GM12878 (cell line): ENCODE results near the gene SCNN1B. TPM values are rescaled to one million over a fixed set of nuclear protein-coding genes. Genes with fewer than 3 reads are reported as not detected.

ENCODE experiments used
- ATAC-seq: fragments of 200-7000 bp; cut with Tn5 transposase; 3 replicates; pipeline ENCODE4 v1.9.1; 2020; ENCODE audit warnings: mild to moderate bottlenecking, moderate library complexity
- BruUV-seq: library from RNA; stranded (reverse); fragments of 400-500 nt; replicated peaks from 2 replicates; lab custom pipeline; 2021; lab: Mats Ljungman, UMichigan
- CTCF ChIA-PET: fragments of 300-600 bp; sonication (Branson Sonifier 250); formaldehyde crosslinking; extraction: SDS; loops from one replicate; lab custom pipeline; 2021; ENCODE audit warnings: inconsistent platforms; lab: Yijun Ruan, JAX
- POLR2A ChIA-PET: fragments of 350-600 bp; formaldehyde crosslinking; extraction: SDS; loops from one replicate; lab custom pipeline; 2021; ENCODE audit warnings: inconsistent platforms; lab: Charles Lee
- RAD21 ChIA-PET: fragments of 300-600 bp; sonication (Branson Sonifier 250); formaldehyde crosslinking; loops from one replicate; lab custom pipeline; 2023; ENCODE audit warnings: antibody characterized with exemption; ENCODE audit not compliant: unreplicated experiment; lab: Charles Lee
- SMC1A ChIA-PET: fragments of 300-600 bp; sonication (Branson Sonifier 250); formaldehyde crosslinking; loops from one replicate; lab custom pipeline; 2023; ENCODE audit not compliant: unreplicated experiment, uncharacterized antibody; lab: Charles Lee
- DNase-seq: peaks from one replicate; pipeline ENCODE4 v3.0.0-alpha.2; 2011; ENCODE audit warnings: low read depth, low spot score
- FAIRE-seq: peaks from 3 replicates; lab custom pipeline; 2011; peaks lifted over from hg19 to GRCh38; lab: Jason Lieb, UNC
- H2AFZ ChIP-seq: 2 replicates; pipeline ENCODE4 v1.6.0; 2011; ENCODE audit warnings: low read depth, low read length, control low read depth; ENCODE audit not compliant: control insufficient read depth
- H3K27ac ChIP-seq: 2 replicates; pipeline ENCODE4 v1.5.1; 2011; ENCODE audit warnings: control low read depth; ENCODE audit not compliant: control insufficient read depth, insufficient read depth
- H3K27me3 ChIP-seq, 2 experiments: replicated peaks in 1 of 2; 2 replicates each; pipeline versions ENCODE4 v1.6.0 to v1.6.1; 2011; ENCODE audit warnings: low read length in 1 of 2; ENCODE audit not compliant: control insufficient read depth in 2 of 2, insufficient read depth in 2 of 2
- H3K36me3 ChIP-seq, 2 experiments: 2 replicates each; pipeline ENCODE4 v1.5.1; 2011; ENCODE audit warnings: low read length in 1 of 2; ENCODE audit not compliant: control insufficient read depth in 2 of 2, insufficient read depth in 2 of 2
- H3K4me1 ChIP-seq: 2 replicates; pipeline ENCODE4 v1.6.1; 2011; ENCODE audit warnings: mild to moderate bottlenecking, low read length, moderate library complexity, mixed read lengths; ENCODE audit not compliant: control insufficient read depth, insufficient read depth
- H3K4me2 ChIP-seq: 2 replicates; pipeline ENCODE4 v1.6.0; 2011; ENCODE audit warnings: control low read depth; ENCODE audit not compliant: control insufficient read depth, insufficient read depth
- H3K4me3 ChIP-seq: fragments of 200-600 bp; sonication (generic); 2 replicates; pipeline ENCODE4 v1.5.1; 2016
- H3K79me2 ChIP-seq: 2 replicates; pipeline ENCODE4 v1.6.0; 2011; ENCODE audit warnings: low read length; ENCODE audit not compliant: control insufficient read depth, insufficient read depth
- H3K9ac ChIP-seq: 2 replicates; pipeline ENCODE4 v1.8.0; 2011; ENCODE audit warnings: low read length, control low read depth, mixed read lengths; ENCODE audit not compliant: control insufficient read depth, insufficient read depth
- H3K9me3 ChIP-seq: replicated peaks from 3 replicates; pipeline ENCODE4 v1.5.1; 2011; ENCODE audit warnings: mild to moderate bottlenecking, low read length; ENCODE audit not compliant: control insufficient read depth, insufficient read depth
- H4K20me1 ChIP-seq: 2 replicates; pipeline ENCODE4 v1.6.0; 2011; ENCODE audit not compliant: control insufficient read depth, insufficient read depth
- BCL11A ChIP-seq: IDR thresholded peaks from 2 replicates; pipeline ENCODE4 v1.6.1; 2011; ENCODE audit warnings: low read depth, low read length
- NR2C2 ChIP-seq: IDR thresholded peaks from 2 replicates; pipeline ENCODE4 v1.6.1; 2011; ENCODE audit warnings: borderline replicate concordance, low read depth; ENCODE audit not compliant: control insufficient read depth, insufficient read length
- RAD51 ChIP-seq: fragments of 450-650 bp; IDR thresholded peaks from 2 replicates; pipeline ENCODE4 v1.6.1; 2016; ENCODE audit warnings: moderate library complexity, mild to moderate bottlenecking, inconsistent platforms
- RBBP5 ChIP-seq: fragments of 200-600 bp; sonication (generic); conservative IDR thresholded peaks from 2 replicates; pipeline ENCODE4 v1.6.1; 2016
- SREBF1 ChIP-seq: IDR thresholded peaks from 2 replicates; pipeline ENCODE4 v1.6.1; 2012; ENCODE audit warnings: mild to moderate bottlenecking, low read length
- WGBS: methylation state at CpG from one replicate; pipeline ENCODE4 v1.1.6; 2016; ENCODE audit warnings: low lambda C conversion rate; ENCODE audit not compliant: insufficient replicate concordance, insufficient coverage; ENCODE audit errors: missing lambda C conversion rate; 5-methylcytosine and 5-hydroxymethylcytosine counted together
- in situ Hi-C: fragments of 300-500 bp; cut with MboI; formaldehyde crosslinking; loops from 9 replicates; pipeline ENCODE4 v1.14.3; 2018; ENCODE audit warnings: mixed read lengths
- intact Hi-C: fragments of 100-400 bp; cut with micrococcal nuclease; formaldehyde crosslinking; loops from one replicate; pipeline ENCODE4 v1.14.2; 2022; ENCODE audit not compliant: unreplicated experiment
- polyA plus RNA-seq, 11 experiments: library from polyadenylated mRNA; depleted of rRNA in 4 of 11; unstranded in 6 of 11; stranded (reverse) in 5 of 11; fragments of >200 nt; fragmentation: Nextera tagmentation in 4 of 11; fragmentation: Illumina TruSeq in 1 of 11; extraction: Ambion mirVana in 4 of 11; extraction: Trizol in 1 of 11; gene quantifications; 1 replicate in 1 of 11; 2 replicates in 10 of 11; pipeline versions ENCODE4 v1.2.1 to v1.2.3, GENCODE V29; 2011 to 2016; ENCODE audit warnings: inconsistent platforms in 2 of 11, missing spikeins in 2 of 11, low read depth in 1 of 11
- total RNA-seq, 4 experiments: library from RNA; depleted of rRNA in 3 of 4; stranded (reverse); fragments of >200 nt in 3 of 4; fragmentation: Illumina TruSeq in 1 of 4; extraction: Trizol in 1 of 4; gene quantifications; 2 replicates each; pipeline versions ENCODE4 v1.2.1 to v1.2.3, GENCODE V29; 2013 to 2021
- TF ChIP-seq, protein P1 (sequence below): fragments of 450-650 bp; IDR thresholded peaks from 2 replicates; pipeline ENCODE4 v1.6.1; 2017; ENCODE audit warnings: mild to moderate bottlenecking, low read depth, inconsistent platforms; ENCODE audit not compliant: poor library complexity, severe bottlenecking
- TF ChIP-seq, protein P2 (sequence below): fragments of 450-650 bp; IDR thresholded peaks from 2 replicates; pipeline ENCODE4 v1.6.1; 2017; ENCODE audit warnings: mild to moderate bottlenecking, moderate library complexity
- TF ChIP-seq, protein P3 (sequence below): fragments of 450-650 bp; IDR thresholded peaks from 2 replicates; pipeline ENCODE4 v1.6.1; 2016; ENCODE audit warnings: mild to moderate bottlenecking, moderate library complexity, borderline replicate concordance
- TF ChIP-seq, protein P4 (sequence below): IDR thresholded peaks from 2 replicates; pipeline ENCODE4 v1.6.1; 2012; ENCODE audit warnings: mild to moderate bottlenecking, low read depth, low read length

Gene SCNN1B
- total and polyA plus RNA-seq, 10 of the 15 experiments (the other 5 are each of a cell fraction or from before 2014, with no cell fraction given), result 0.28 to 1.5 (median 0.64) TPM

DNA sequence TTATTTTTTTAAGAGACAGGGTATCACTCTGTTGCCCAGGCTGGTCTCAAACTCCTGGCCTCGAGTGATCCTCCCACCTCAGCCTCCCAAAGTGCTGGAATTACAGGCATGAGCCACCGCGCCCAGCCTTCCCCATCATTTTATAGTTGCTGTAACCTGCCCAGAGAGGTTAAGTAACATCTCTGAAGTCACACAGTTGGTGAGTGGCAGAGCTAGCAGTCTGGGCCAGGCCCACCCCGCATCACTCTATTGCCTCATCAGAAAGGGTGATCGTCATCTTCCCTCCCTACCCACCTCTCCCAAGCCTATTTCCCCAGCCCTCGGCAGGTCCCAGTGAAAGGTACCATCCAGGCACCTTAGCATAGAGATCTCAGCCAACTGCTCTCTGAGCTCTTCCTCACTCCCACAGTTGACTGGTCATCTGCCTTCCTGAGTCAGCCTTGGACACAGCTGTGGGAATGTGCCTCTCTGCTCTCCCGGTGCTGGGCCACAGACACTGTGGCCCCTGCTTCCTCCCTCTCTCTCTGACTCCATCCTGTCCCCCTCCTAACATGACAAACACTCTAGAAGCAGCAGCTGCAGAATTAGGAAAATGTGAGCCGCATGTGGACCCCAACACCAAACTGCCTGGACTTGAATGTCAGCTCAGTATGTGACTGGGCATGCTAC is 57.1 kb downstream of the SCNN1B start:
- WGBS, result 68% methylated on average over 8 of the region's 8 CpGs
- H4K20me1 ChIP-seq, result no peaks in the 10 kb centered on the region
- RAD21 ChIA-PET, result no interaction called here
- TF ChIP-seq BCL11A, result no peak
- TF ChIP-seq RBBP5, result no peak
- TF ChIP-seq, protein P1, sequence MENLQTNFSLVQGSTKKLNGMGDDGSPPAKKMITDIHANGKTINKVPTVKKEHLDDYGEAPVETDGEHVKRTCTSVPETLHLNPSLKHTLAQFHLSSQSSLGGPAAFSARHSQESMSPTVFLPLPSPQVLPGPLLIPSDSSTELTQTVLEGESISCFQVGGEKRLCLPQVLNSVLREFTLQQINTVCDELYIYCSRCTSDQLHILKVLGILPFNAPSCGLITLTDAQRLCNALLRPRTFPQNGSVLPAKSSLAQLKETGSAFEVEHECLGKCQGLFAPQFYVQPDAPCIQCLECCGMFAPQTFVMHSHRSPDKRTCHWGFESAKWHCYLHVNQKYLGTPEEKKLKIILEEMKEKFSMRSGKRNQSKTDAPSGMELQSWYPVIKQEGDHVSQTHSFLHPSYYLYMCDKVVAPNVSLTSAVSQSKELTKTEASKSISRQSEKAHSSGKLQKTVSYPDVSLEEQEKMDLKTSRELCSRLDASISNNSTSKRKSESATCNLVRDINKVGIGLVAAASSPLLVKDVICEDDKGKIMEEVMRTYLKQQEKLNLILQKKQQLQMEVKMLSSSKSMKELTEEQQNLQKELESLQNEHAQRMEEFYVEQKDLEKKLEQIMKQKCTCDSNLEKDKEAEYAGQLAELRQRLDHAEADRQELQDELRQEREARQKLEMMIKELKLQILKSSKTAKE, result no peak
- TF ChIP-seq, protein P2, sequence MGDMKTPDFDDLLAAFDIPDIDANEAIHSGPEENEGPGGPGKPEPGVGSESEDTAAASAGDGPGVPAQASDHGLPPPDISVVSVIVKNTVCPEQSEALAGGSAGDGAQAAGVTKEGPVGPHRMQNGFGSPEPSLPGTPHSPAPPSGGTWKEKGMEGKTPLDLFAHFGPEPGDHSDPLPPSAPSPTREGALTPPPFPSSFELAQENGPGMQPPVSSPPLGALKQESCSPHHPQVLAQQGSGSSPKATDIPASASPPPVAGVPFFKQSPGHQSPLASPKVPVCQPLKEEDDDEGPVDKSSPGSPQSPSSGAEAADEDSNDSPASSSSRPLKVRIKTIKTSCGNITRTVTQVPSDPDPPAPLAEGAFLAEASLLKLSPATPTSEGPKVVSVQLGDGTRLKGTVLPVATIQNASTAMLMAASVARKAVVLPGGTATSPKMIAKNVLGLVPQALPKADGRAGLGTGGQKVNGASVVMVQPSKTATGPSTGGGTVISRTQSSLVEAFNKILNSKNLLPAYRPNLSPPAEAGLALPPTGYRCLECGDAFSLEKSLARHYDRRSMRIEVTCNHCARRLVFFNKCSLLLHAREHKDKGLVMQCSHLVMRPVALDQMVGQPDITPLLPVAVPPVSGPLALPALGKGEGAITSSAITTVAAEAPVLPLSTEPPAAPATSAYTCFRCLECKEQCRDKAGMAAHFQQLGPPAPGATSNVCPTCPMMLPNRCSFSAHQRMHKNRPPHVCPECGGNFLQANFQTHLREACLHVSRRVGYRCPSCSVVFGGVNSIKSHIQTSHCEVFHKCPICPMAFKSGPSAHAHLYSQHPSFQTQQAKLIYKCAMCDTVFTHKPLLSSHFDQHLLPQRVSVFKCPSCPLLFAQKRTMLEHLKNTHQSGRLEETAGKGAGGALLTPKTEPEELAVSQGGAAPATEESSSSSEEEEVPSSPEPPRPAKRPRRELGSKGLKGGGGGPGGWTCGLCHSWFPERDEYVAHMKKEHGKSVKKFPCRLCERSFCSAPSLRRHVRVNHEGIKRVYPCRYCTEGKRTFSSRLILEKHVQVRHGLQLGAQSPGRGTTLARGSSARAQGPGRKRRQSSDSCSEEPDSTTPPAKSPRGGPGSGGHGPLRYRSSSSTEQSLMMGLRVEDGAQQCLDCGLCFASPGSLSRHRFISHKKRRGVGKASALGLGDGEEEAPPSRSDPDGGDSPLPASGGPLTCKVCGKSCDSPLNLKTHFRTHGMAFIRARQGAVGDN, result no peak
- TF ChIP-seq NR2C2, result no peak
- no peak for TF ChIP-seq SREBF1
- no peak for TF ChIP-seq RAD51
- TF ChIP-seq, protein P3, sequence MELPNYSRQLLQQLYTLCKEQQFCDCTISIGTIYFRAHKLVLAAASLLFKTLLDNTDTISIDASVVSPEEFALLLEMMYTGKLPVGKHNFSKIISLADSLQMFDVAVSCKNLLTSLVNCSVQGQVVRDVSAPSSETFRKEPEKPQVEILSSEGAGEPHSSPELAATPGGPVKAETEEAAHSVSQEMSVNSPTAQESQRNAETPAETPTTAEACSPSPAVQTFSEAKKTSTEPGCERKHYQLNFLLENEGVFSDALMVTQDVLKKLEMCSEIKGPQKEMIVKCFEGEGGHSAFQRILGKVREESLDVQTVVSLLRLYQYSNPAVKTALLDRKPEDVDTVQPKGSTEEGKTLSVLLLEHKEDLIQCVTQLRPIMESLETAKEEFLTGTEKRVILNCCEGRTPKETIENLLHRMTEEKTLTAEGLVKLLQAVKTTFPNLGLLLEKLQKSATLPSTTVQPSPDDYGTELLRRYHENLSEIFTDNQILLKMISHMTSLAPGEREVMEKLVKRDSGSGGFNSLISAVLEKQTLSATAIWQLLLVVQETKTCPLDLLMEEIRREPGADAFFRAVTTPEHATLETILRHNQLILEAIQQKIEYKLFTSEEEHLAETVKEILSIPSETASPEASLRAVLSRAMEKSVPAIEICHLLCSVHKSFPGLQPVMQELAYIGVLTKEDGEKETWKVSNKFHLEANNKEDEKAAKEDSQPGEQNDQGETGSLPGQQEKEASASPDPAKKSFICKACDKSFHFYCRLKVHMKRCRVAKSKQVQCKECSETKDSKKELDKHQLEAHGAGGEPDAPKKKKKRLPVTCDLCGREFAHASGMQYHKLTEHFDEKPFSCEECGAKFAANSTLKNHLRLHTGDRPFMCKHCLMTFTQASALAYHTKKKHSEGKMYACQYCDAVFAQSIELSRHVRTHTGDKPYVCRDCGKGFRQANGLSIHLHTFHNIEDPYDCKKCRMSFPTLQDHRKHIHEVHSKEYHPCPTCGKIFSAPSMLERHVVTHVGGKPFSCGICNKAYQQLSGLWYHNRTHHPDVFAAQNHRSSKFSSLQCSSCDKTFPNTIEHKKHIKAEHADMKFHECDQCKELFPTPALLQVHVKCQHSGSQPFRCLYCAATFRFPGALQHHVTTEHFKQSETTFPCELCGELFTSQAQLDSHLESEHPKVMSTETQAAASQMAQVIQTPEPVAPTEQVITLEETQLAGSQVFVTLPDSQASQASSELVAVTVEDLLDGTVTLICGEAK, result no peak
- TF ChIP-seq, protein P4, sequence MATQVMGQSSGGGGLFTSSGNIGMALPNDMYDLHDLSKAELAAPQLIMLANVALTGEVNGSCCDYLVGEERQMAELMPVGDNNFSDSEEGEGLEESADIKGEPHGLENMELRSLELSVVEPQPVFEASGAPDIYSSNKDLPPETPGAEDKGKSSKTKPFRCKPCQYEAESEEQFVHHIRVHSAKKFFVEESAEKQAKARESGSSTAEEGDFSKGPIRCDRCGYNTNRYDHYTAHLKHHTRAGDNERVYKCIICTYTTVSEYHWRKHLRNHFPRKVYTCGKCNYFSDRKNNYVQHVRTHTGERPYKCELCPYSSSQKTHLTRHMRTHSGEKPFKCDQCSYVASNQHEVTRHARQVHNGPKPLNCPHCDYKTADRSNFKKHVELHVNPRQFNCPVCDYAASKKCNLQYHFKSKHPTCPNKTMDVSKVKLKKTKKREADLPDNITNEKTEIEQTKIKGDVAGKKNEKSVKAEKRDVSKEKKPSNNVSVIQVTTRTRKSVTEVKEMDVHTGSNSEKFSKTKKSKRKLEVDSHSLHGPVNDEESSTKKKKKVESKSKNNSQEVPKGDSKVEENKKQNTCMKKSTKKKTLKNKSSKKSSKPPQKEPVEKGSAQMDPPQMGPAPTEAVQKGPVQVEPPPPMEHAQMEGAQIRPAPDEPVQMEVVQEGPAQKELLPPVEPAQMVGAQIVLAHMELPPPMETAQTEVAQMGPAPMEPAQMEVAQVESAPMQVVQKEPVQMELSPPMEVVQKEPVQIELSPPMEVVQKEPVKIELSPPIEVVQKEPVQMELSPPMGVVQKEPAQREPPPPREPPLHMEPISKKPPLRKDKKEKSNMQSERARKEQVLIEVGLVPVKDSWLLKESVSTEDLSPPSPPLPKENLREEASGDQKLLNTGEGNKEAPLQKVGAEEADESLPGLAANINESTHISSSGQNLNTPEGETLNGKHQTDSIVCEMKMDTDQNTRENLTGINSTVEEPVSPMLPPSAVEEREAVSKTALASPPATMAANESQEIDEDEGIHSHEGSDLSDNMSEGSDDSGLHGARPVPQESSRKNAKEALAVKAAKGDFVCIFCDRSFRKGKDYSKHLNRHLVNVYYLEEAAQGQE, result no peak
- TF ChIP-seq, all 136 proteins: peak for 0
- Histone ChIP-seq H3K27me3 (no peaks in the 10 kb centered on the region), H3K36me3 (no peaks in the 10 kb centered on the region), H3K4me3 (no peak overlapping the region), H3K9ac (no peak overlapping the region), H2AFZ (no peak overlapping the region), H3K4me2 (no peak overlapping the region), H3K27ac (no peak overlapping the region), H3K79me2 (no peaks in the 10 kb centered on the region), H3K9me3 (no peaks in the 10 kb centered on the region; the same call in 2 of the 3 replicates), H3K4me1 (no peaks in the 10 kb centered on the region)
- ChIA-PET POLR2A (interaction anchor here (0.8 kb wide), 1 partner anchor 22 kb away, joined by 3 read pairs; no protein-coding TSS in a partner anchor), CTCF (no interaction called here), SMC1A (interaction anchor here (1.0 to 1.2 kb wide), 2 partner anchors 19 to 76 kb away, joined by 3 read pairs; no protein-coding TSS in a partner anchor)
- in situ Hi-C loops, result no loop called here
- DNase-seq (no peak), ATAC-seq (no peak), FAIRE-seq (no peak)
- intact Hi-C loops, result no loop called here
- BruUV-seq, result no TSS peak
